Mesothelial cell of epicardium (in vitro differentiated cells): ENCODE results near the gene TNFRSF13B. TPM values are rescaled to one million over a fixed set of nuclear protein-coding genes. Genes with fewer than 3 reads are reported as not detected.

Experiments
- DNase-seq, 2 experiments: peaks; one replicate each; pipeline ENCODE4 v3.0.0; 2021; ENCODE audit warnings: low spot score in 2 of 2; ENCODE audit not compliant: unreplicated experiment in 2 of 2
- H3K27ac Mint-ChIP-seq: 2 replicates; pipeline ENCODE4 v1.8.0; 2021; ENCODE audit warnings: mixed read lengths
- H3K27me3 Mint-ChIP-seq: 2 replicates; pipeline ENCODE4 v1.8.0; 2021; ENCODE audit warnings: low read depth, mixed read lengths
- H3K36me3 Mint-ChIP-seq: 2 replicates; pipeline ENCODE4 v1.8.0; 2021; ENCODE audit warnings: mixed read lengths
- H3K4me1 Mint-ChIP-seq: 2 replicates; pipeline ENCODE4 v1.8.0; 2021; ENCODE audit warnings: mixed read lengths
- H3K4me3 Mint-ChIP-seq: 2 replicates; pipeline ENCODE4 v1.8.0; 2021; ENCODE audit warnings: mild to moderate bottlenecking, moderate library complexity, mixed read lengths
- H3K9me3 Mint-ChIP-seq: 2 replicates; pipeline ENCODE4 v1.8.0; 2021; ENCODE audit warnings: mixed read lengths
- total RNA-seq: library from RNA; stranded (reverse); gene quantifications from 3 replicates; pipeline ENCODE4 v1.2.1, GENCODE V29; 2021
- TF ChIP-seq, protein P1 (sequence below): fragments of 200-600 bp; sonication (generic); IDR thresholded peaks from one replicate; pipeline ENCODE4 v1.5.0; 2021; ENCODE audit warnings: antibody characterized with exemption; ENCODE audit not compliant: unreplicated experiment

TNFRSF13B gene
- total RNA-seq, 1 donor from 2014 or later: not detected

DNA sequence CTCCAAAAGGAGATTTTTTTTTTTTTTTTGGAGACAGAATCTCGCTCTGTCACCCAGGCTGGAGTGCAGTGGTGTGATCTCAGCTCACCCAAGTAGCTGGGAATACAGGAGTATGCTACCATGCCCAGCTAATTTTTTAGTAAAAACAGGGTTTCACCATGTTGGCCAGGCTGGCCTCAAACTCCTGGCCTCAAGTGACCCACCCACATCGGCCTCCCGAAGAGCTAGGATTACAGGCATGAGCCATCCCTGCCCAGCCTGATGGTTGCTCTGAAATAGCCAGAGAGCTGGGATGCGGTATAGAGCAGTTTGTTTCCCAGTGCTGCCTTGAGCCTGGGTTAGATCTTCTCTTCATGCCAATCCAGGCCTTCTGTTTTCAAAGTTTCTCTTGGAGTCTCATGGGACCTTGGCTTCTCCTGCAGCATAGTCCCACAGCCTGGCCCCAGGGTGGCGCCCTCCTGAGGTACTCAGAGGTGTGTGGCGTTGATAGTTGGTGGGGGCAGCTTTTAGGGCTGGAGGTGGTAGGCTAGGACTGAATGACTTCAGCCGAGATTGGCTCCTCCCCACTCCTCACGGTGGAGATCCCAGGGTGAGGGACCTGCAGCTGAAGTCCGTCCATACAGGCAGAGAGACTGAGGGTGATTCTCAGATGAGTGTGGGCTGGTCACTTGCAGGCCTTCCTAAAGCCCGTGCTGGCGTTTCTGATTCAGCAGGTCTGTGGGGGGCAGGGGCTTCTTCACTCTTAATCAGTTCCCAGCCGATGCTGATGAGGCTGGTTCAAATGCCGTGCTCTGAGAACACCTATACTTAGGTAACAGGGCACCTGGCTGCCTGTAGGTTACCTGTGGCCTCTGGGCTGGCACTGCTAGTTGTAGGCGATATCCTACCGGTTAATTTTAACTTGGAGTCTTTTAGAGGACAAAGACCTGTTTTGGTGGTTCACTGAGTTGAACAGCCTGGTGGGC, 52.0 kb downstream of the TNFRSF13B start:
- no peaks in the 10 kb centered on the region for H3K36me3 Mint-ChIP-seq
- no peak for DNase-seq
- H3K4me1 Mint-ChIP-seq: no peaks in the 10 kb centered on the region
- no peaks in the 10 kb centered on the region for H3K9me3 Mint-ChIP-seq
- no peak overlapping the region for H3K27ac Mint-ChIP-seq
- no peaks in the 10 kb centered on the region for H3K27me3 Mint-ChIP-seq
- H3K4me3 Mint-ChIP-seq: no peak overlapping the region
- TF ChIP-seq, protein P1, sequence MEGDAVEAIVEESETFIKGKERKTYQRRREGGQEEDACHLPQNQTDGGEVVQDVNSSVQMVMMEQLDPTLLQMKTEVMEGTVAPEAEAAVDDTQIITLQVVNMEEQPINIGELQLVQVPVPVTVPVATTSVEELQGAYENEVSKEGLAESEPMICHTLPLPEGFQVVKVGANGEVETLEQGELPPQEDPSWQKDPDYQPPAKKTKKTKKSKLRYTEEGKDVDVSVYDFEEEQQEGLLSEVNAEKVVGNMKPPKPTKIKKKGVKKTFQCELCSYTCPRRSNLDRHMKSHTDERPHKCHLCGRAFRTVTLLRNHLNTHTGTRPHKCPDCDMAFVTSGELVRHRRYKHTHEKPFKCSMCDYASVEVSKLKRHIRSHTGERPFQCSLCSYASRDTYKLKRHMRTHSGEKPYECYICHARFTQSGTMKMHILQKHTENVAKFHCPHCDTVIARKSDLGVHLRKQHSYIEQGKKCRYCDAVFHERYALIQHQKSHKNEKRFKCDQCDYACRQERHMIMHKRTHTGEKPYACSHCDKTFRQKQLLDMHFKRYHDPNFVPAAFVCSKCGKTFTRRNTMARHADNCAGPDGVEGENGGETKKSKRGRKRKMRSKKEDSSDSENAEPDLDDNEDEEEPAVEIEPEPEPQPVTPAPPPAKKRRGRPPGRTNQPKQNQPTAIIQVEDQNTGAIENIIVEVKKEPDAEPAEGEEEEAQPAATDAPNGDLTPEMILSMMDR: no peak

DNA sequence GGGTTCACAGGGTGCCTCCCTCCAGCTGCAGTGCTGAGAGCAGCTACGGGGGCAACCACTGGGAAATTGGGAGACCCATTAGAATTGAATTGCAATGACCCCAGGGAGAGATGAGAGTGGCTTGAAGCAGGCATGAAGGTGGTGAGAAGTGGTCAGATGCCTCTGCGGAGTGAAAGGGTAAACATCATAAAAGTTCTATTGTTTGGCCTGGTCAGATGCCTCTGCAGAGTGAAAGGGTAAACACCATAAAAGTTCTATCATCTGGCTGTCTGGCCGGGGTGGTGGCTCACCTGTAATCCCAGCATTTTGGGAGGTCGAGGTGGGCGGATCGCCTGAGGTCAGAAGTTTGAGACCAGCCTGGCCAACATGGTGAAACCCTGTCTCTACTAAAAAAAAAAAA, 53.5 kb downstream of the TNFRSF13B start:
- Mint-ChIP-seq H3K36me3 (no peaks in the 10 kb centered on the region), H3K27ac (no peak overlapping the region), H3K9me3 (no peaks in the 10 kb centered on the region), H3K27me3 (no peaks in the 10 kb centered on the region), H3K4me3 (no peak overlapping the region), H3K4me1 (no peaks in the 10 kb centered on the region)
- TF ChIP-seq, protein P1: no peak
- no peak for DNase-seq

DNA sequence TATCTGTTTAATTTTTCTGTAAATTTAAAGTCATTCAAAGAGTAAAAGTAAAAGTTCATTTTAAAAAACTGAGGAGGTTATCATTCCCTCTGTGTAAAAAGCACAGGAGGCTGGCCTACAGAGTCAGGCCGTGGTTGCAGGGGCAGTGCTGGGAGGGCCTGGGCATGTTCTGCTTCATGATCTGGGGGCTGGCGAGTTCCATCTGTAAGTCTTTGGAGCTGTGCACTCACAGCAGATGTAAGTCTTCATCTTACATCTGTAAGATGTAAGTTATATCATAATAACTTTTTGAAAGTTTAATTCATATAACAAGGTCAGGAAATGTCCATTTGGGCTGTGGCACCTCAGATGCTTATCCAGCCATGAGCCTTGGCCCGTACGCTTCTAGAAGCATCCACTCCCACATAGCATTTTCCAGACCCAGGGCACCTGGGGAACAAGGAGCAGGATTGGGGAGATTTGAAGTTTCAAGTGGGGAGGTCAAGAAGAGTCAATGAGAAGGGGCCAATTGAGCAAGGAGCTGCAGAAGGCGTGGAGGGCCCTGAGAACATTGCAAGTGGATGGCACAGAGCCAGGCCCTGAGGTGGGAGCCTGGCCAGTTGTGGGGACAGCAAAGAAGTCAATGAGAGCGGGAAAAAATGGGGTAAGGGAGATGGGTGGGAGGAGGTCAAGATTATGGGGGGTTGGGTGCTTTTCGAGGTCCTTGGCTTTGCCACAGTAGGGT, 54.1 kb downstream of the TNFRSF13B start:
- Mint-ChIP-seq H3K27me3 (no peaks in the 10 kb centered on the region), H3K4me1 (no peaks in the 10 kb centered on the region), H3K36me3 (no peaks in the 10 kb centered on the region), H3K27ac (no peak overlapping the region), H3K4me3 (no peak overlapping the region), H3K9me3 (no peaks in the 10 kb centered on the region)
- DNase-seq: no peak
- TF ChIP-seq, protein P1: no peak

DNA sequence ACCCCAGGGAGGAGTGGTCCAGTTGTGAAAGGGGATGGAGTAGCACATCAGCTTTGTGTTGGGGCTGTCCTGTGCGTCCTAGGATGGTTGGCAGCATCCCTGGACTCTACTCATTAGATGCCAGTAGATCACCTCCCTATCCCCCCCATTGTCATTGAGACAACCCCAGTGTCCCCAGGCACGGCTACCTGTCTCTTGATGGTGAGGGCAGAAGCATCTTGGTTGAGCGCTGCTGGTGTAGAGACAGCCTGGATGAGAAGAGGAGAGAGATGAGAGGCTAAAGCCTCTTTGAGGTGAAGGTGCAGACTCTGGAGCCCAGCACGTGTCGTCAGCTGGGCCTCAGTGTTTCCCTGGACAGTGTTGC, 55.4 kb downstream of the TNFRSF13B start:
- TF ChIP-seq, protein P1: no peak
- Mint-ChIP-seq H3K4me1 (no peaks in the 10 kb centered on the region), H3K27me3 (no peaks in the 10 kb centered on the region), H3K27ac (no peak overlapping the region), H3K9me3 (no peaks in the 10 kb centered on the region), H3K4me3 (no peak overlapping the region), H3K36me3 (no peaks in the 10 kb centered on the region)
- no peak for DNase-seq

DNA sequence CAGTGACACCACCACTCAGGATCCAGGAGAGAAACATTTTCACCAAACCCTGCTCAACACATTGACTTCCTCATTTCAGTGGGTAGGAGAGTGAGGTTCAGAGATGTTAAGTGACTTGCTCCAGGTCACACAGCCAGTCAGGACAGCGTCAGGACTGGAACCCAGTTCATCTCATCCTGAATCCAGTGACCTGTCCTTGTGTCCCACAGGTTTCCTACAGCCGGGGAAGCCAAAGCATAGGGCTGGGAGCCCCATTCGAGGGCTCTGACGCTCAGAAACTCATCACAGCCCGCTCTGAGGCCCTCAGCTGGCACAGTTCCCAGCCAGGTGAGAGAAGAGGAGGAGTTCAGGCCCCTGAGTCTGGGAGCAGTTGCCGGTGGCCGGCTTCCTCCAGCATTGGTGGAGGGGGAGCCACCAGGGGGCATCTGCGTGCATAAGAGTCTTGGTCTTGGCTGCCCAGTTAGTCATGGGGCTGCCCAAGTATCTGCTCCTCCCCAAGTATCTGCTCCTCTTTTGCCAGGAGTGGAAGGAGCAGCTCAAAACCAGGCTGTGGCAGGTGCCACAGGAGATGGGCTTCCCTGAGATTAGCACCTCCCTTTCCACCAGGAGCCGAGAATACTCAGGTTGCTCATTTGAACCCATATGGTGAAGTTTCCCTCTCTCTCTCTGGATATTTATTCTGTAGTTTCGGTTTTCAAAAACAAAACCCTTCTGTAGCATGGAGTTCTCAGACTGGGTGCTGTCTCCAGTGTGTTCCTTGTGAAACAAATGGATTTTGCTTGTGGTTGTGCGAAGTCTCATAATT, 56.0 kb downstream of the TNFRSF13B start:
- H3K36me3 Mint-ChIP-seq: no peaks in the 10 kb centered on the region
- DNase-seq: peak in 1 of 2 experiments; percentile 56
- TF ChIP-seq, protein P1: no peak
- H3K9me3 Mint-ChIP-seq: no peaks in the 10 kb centered on the region
- H3K27me3 Mint-ChIP-seq: no peaks in the 10 kb centered on the region
- no peak overlapping the region for H3K4me3 Mint-ChIP-seq
- no peaks in the 10 kb centered on the region for H3K4me1 Mint-ChIP-seq
- no peak overlapping the region for H3K27ac Mint-ChIP-seq
